ENCODE data around the gene PEX10.

- TF ChIP-seq CTCF (IDR thresholded peaks at IDR 0.05) (no peak), POLR2A (IDR thresholded peaks at IDR 0.05) (no peak)
Observed at GRCh38 chr1:2438641-2439040, 26.3 kb upstream of the PEX10 start.
